ENCODE measurements around the gene XPO1. TPM values are rescaled to one million over a fixed set of nuclear protein-coding genes. Genes with fewer than 3 reads are reported as not detected.
A peak's percentile ranks its signal among the peaks of the same experiment; 100 is the strongest.

XPO1 gene
- total RNA-seq, 1 donor from 2014 or later: 89.1 TPM

GRCh38 chr2:61538920-61539520, 864 bp upstream of the XPO1 start:
- Histone ChIP-seq H3K27ac (peak overlapping the region; percentile 99), H3K9me3 (no peaks in the 10 kb centered on the region), H3K27me3 (no peaks in the 10 kb centered on the region), H3K4me1 (peaks cover 31% of the 10 kb centered on the region), H3K36me3 (no peaks in the 10 kb centered on the region), H3K4me3 (peak overlapping the region; percentile 66 to 90)
- TF ChIP-seq CTCF (IDR thresholded peaks at IDR 0.05) (no peak), POLR2AphosphoS5 (IDR thresholded peaks at IDR 0.05; ENCODE audit: insufficient read depth in 1 of 2, low read depth in 1 of 2) (peak in 1 of 2 donors; percentile 43), POLR2A (IDR thresholded peaks at IDR 0.05) (no peak)
- intact Hi-C loops (cut with DNase I): loop anchor here (5.0 kb wide), 1 partner anchor 67 kb away; the partner anchor contains the start of gene USP34
- no peak for DNase-seq (ENCODE audit: extremely low spot score in 2 of 2)

- H3K36me3 ChIP-seq: no peaks in the 10 kb centered on the region
- H3K4me1 ChIP-seq: peaks cover 39% of the 10 kb centered on the region
- no peak for TF ChIP-seq POLR2AphosphoS5 (IDR thresholded peaks at IDR 0.05; ENCODE audit: insufficient read depth in 1 of 2, low read depth in 1 of 2)
- TF ChIP-seq POLR2A (IDR thresholded peaks at IDR 0.05): no peak
- TF ChIP-seq CTCF (IDR thresholded peaks at IDR 0.05): no peak
- H3K27me3 ChIP-seq: no peaks in the 10 kb centered on the region
- H3K4me3 ChIP-seq: peak overlapping the region; percentile 66 to 90
- peak overlapping the region; percentile 99 for H3K27ac ChIP-seq
- H3K9me3 ChIP-seq: no peaks in the 10 kb centered on the region
- DNase-seq (ENCODE audit: extremely low spot score in 2 of 2): no peak
- intact Hi-C loops (cut with DNase I): loop anchor here (2.0 to 5.0 kb wide), 2 partner anchors 66 to 227 kb away; partner anchors contain the start of gene USP34
Measured at GRCh38 chr2:61537950-61538199, 281 bp downstream of the XPO1 start.

- Histone ChIP-seq H3K4me3 (peak overlapping the region; percentile 66 to 90), H3K27me3 (no peaks in the 10 kb centered on the region), H3K36me3 (no peaks in the 10 kb centered on the region), H3K27ac (peak overlapping the region; percentile 99), H3K9me3 (no peaks in the 10 kb centered on the region), H3K4me1 (peaks cover 44% of the 10 kb centered on the region)
- intact Hi-C loops (cut with DNase I): loop anchor here (2.0 to 5.0 kb wide), 2 partner anchors 65 to 227 kb away; partner anchors contain the start of gene USP34
- no peak for TF ChIP-seq POLR2A (IDR thresholded peaks at IDR 0.05)
- no peak for TF ChIP-seq POLR2AphosphoS5 (IDR thresholded peaks at IDR 0.05; ENCODE audit: insufficient read depth in 1 of 2, low read depth in 1 of 2)
- TF ChIP-seq CTCF (IDR thresholded peaks at IDR 0.05): no peak
- DNase-seq (ENCODE audit: extremely low spot score in 2 of 2): peak in 1 of 2 donors; percentile 89
Measured at GRCh38 chr2:61537277-61537949, 743 bp downstream of the XPO1 start.

- Histone ChIP-seq H3K9me3 (no peaks in the 10 kb centered on the region), H3K36me3 (no peaks in the 10 kb centered on the region), H3K4me3 (peak overlapping the region; percentile 66 to 90), H3K27me3 (no peaks in the 10 kb centered on the region), H3K27ac (peak overlapping the region; percentile 99), H3K4me1 (peaks cover 47% of the 10 kb centered on the region)
- TF ChIP-seq POLR2AphosphoS5 (IDR thresholded peaks at IDR 0.05; ENCODE audit: insufficient read depth in 1 of 2, low read depth in 1 of 2): peak in 1 of 2 donors; percentile 71
- TF ChIP-seq POLR2A (IDR thresholded peaks at IDR 0.05): peak in 1 of 2 donors; percentile 11
- no peak for TF ChIP-seq CTCF (IDR thresholded peaks at IDR 0.05)
- intact Hi-C loops (cut with DNase I): loop anchor here (2.0 to 5.0 kb wide), 2 partner anchors 64 to 228 kb away; partner anchors contain the start of gene USP34
- peak in 1 of 2 donors; percentile 96 for DNase-seq (ENCODE audit: extremely low spot score in 2 of 2)
Measured at GRCh38 chr2:61536572-61537276, 1.4 kb downstream of the XPO1 start.

Measured in vagina (tissue), 2 donors.